Keratinocyte (primary cell): ENCODE results near the gene KLF5. TPM values are rescaled to one million over a fixed set of nuclear protein-coding genes. Genes with fewer than 3 reads are reported as not detected.

Source experiments
- DNase-seq: peaks from one replicate; pipeline ENCODE4 v3.0.0-alpha.2; 2011; ENCODE audit warnings: low read depth, missing footprints, low spot score
- FAIRE-seq: peaks from 2 replicates; lab custom pipeline; 2011; peaks lifted over from hg19 to GRCh38; lab: Jason Lieb, UNC
- H2AFZ ChIP-seq: 2 replicates; pipeline ENCODE4 v1.6.0; 2012; ENCODE audit warnings: low read length, control low read depth, inconsistent platforms; ENCODE audit not compliant: control insufficient read depth
- H3K27ac ChIP-seq: 2 replicates; pipeline ENCODE4 v1.5.1; 2011; ENCODE audit warnings: low read length; ENCODE audit not compliant: control insufficient read depth, insufficient read depth
- H3K27me3 ChIP-seq: 3 replicates; pipeline ENCODE4 v1.6.0; 2011; ENCODE audit warnings: low read length; ENCODE audit not compliant: control insufficient read depth, insufficient read depth; ENCODE audit errors: extremely low read depth
- H3K36me3 ChIP-seq, 2 experiments: 2 replicates in 1 of 2; 3 replicates in 1 of 2; pipeline ENCODE4 v1.5.1; 2011; ENCODE audit warnings: low read length in 2 of 2, mild to moderate bottlenecking in 1 of 2; ENCODE audit not compliant: control insufficient read depth in 2 of 2, insufficient read depth in 2 of 2; ENCODE audit errors: extremely low read depth in 1 of 2
- H3K4me1 ChIP-seq: 3 replicates; pipeline ENCODE4 v1.5.1; 2011; ENCODE audit warnings: low read length; ENCODE audit not compliant: control insufficient read depth, insufficient read depth; ENCODE audit errors: extremely low read depth
- H3K4me2 ChIP-seq: 3 replicates; pipeline ENCODE4 v1.6.0; 2011; ENCODE audit warnings: low read depth, low read length; ENCODE audit not compliant: control insufficient read depth, insufficient read depth; ENCODE audit errors: extremely low read depth
- H3K4me3 ChIP-seq, 3 experiments: fragments of 200-600 bp in 1 of 3; sonication (generic) in 1 of 3; 2 replicates in 2 of 3; 3 replicates in 1 of 3; pipeline ENCODE4 v1.5.1; 2011 to 2016; ENCODE audit warnings: low read length in 3 of 3, mild to moderate bottlenecking in 3 of 3, control low read depth in 2 of 3, inconsistent platforms in 1 of 3, low read depth in 1 of 3, mixed read lengths in 1 of 3, mixed run types in 1 of 3, moderate library complexity in 1 of 3; ENCODE audit not compliant: control insufficient read depth in 2 of 3, insufficient read depth in 2 of 3; ENCODE audit errors: extremely low read depth in 1 of 3
- H3K79me2 ChIP-seq: 2 replicates; pipeline ENCODE4 v1.6.0; 2012; ENCODE audit warnings: low read length; ENCODE audit not compliant: control insufficient read depth, insufficient read depth
- H3K9ac ChIP-seq: 3 replicates; pipeline ENCODE4 v1.6.0; 2011; ENCODE audit warnings: low read length; ENCODE audit not compliant: control insufficient read depth, insufficient read depth; ENCODE audit errors: extremely low read depth
- H3K9me1 ChIP-seq: 3 replicates; pipeline ENCODE4 v1.6.0; 2011; ENCODE audit warnings: low read length; ENCODE audit not compliant: control insufficient read depth, insufficient read depth; ENCODE audit errors: extremely low read depth
- H3K9me3 ChIP-seq: 2 replicates; pipeline ENCODE4 v1.5.1; 2012; ENCODE audit warnings: low read depth, low read length; ENCODE audit not compliant: control insufficient read depth
- H4K20me1 ChIP-seq: 3 replicates; pipeline ENCODE4 v1.6.0; 2011; ENCODE audit warnings: low read length; ENCODE audit not compliant: control insufficient read depth, insufficient read depth; ENCODE audit errors: extremely low read depth
- CTCF ChIP-seq, 3 experiments: IDR thresholded peaks in 1 of 3; conservative IDR thresholded peaks in 1 of 3; optimal IDR thresholded peaks in 1 of 3; 2 replicates in 2 of 3; 3 replicates in 1 of 3; pipeline versions ENCODE3 to v1.5.1; 2011; ENCODE audit warnings: low read length in 3 of 3, mild to moderate bottlenecking in 3 of 3, moderate library complexity in 2 of 3, control low read depth in 1 of 3, inconsistent platforms in 1 of 3; ENCODE audit not compliant: insufficient read depth in 2 of 3; ENCODE audit errors: extremely low read depth in 1 of 3
- EZH2 ChIP-seq: IDR thresholded peaks from one replicate; pipeline ENCODE4 v1.6.1; 2012; ENCODE audit warnings: inconsistent platforms, mild to moderate bottlenecking, low read length, moderate library complexity
- dilution Hi-C: fragments of 300-500 bp; cut with MboI; formaldehyde crosslinking; loops from one replicate; pipeline ENCODE4 v1.7.0; 2020; ENCODE audit warnings: low sequenced_read_pairs; ENCODE audit not compliant: extremely low pct_ligation_motif_present
- polyA plus RNA-seq, 5 experiments: library from polyadenylated mRNA; depleted of rRNA in 3 of 5; stranded (reverse) in 3 of 5; stranded (forward) in 1 of 5; unstranded in 1 of 5; fragments of >200 nt; gene quantifications; 1 replicate in 1 of 5; 2 replicates in 3 of 5; 3 replicates in 1 of 5; pipeline versions ENCODE4 v1.2.1 to v1.2.3, GENCODE V29; 2011 to 2012; ENCODE audit warnings: missing spikeins in 2 of 5, low read depth in 1 of 5, low replicate concordance in 1 of 5

Gene KLF5
- polyA plus RNA-seq, 1 donor (not counting 4 experiments of a cell fraction or from before 2014, with no cell fraction given): 162 TPM

- H3K9me1 ChIP-seq: no peaks in the 10 kb centered on the region
- H3K9ac ChIP-seq: no peak overlapping the region
- no peak overlapping the region for H2AFZ ChIP-seq
- peaks cover 15% of the 10 kb centered on the region for H3K4me1 ChIP-seq
- H3K27me3 ChIP-seq: no peaks in the 10 kb centered on the region
- peaks cover 11 to 22% of the 10 kb centered on the region in 2 experiments for H3K36me3 ChIP-seq
- no peaks in the 10 kb centered on the region for H4K20me1 ChIP-seq
- no peak for TF ChIP-seq EZH2
- TF ChIP-seq CTCF (optimal IDR thresholded peaks at IDR 0.05 in 1 of 3, IDR thresholded peaks at IDR 0.05 in 1 of 3, conservative IDR thresholded peaks at IDR 0.05 in 1 of 3; ENCODE audit: extremely low read depth in 1 of 3, insufficient read depth in 2 of 3, low read length in 3 of 3): no peak
- H3K4me2 ChIP-seq: no peak overlapping the region
- dilution Hi-C loops: no loop called here
- H3K4me3 ChIP-seq: no peak overlapping the region
- no peak for DNase-seq
- H3K79me2 ChIP-seq: peaks cover 44% of the 10 kb centered on the region
- peak overlapping the region; percentile 10 for H3K27ac ChIP-seq
- no peak for FAIRE-seq
- H3K9me3 ChIP-seq: no peaks in the 10 kb centered on the region
These were observed 17.1 kb downstream of the KLF5 start for GRCh38 chr13:73075954-73076353.

GRCh38 chr13:73077865-73078264 is 19.1 kb downstream of the KLF5 start:
- DNase-seq: no peak
- H3K36me3 ChIP-seq: peaks cover 11 to 15% of the 10 kb centered on the region in 2 experiments
- H3K4me2 ChIP-seq: no peak overlapping the region
- peaks cover 9% of the 10 kb centered on the region for H3K4me1 ChIP-seq
- H3K27ac ChIP-seq: no peak overlapping the region
- H3K27me3 ChIP-seq: no peaks in the 10 kb centered on the region
- H2AFZ ChIP-seq: no peak overlapping the region
- FAIRE-seq: peak; percentile 32
- TF ChIP-seq CTCF (optimal IDR thresholded peaks at IDR 0.05 in 1 of 3, IDR thresholded peaks at IDR 0.05 in 1 of 3, conservative IDR thresholded peaks at IDR 0.05 in 1 of 3; ENCODE audit: extremely low read depth in 1 of 3, insufficient read depth in 2 of 3, low read length in 3 of 3) (no peak), EZH2 (no peak)
- dilution Hi-C loops: no loop called here
- H3K9me3 ChIP-seq: no peaks in the 10 kb centered on the region
- H3K9me1 ChIP-seq: no peaks in the 10 kb centered on the region
- H3K4me3 ChIP-seq: no peak overlapping the region
- no peaks in the 10 kb centered on the region for H4K20me1 ChIP-seq
- H3K9ac ChIP-seq: no peak overlapping the region
- peaks cover 25% of the 10 kb centered on the region for H3K79me2 ChIP-seq
